ENCODE measurements around the gene RAB41. TPM values are rescaled to one million over a fixed set of nuclear protein-coding genes. Genes with fewer than 3 reads are reported as not detected.

RAB41 gene
- not detected for total RNA-seq
- polyA plus RNA-seq = not detected
- long read RNA-seq, donor 1 = 0 reads
- long read RNA-seq, donor 2, partial matches to known transcripts = 6 of 23 reads
- long read RNA-seq, donor 2, other reads (novel, unspliced or antisense) = 17 of 23 reads
- long read RNA-seq, donor 3 = 0 reads
- long read RNA-seq, donor 4 = 0 reads
- long read RNA-seq, donor 5 = 0 reads

DNA sequence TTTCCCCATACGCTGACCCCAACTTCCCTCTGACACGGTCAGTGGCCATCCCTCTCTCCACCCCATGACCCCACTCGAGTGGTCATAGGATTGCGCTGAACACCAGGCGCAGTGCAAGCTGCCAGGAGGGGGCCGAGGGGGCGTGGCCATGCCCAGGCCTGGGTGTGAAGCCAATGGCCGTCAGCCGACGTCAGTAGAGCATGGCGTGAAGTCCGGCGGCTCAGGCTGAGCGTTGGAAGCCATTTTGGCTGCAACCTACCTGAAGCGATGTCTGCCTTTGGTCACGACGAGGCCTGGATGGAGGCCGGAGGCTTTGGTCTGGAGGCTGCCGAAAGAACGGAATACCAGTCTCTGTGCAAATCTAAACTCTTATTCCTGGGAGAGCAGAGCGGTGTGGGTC, at the start of gene RAB41:
Gene RAB41 (plus strand): TSS at position 222 of the 400 bp plus-strand sequence. CDS start 46 bp downstream, at position 268.
- H3K9ac ChIP-seq (ENCODE audit: insufficient read depth in 1 of 2, low read length in 2 of 2) = no peak within 1 kb of the TSS
- no peak within 1 kb of the TSS for H3K4me3 ChIP-seq
- ATAC-seq (ENCODE audit: insufficient read depth, low FRiP score) (no peak), DNase-seq (no peak)
- H3K36me3 ChIP-seq (ENCODE audit: control insufficient read depth in 4 of 4, insufficient read depth in 4 of 4, low read length in 4 of 4) = peaks cover 0 to 6% (median 2%) of the 10 kb centered on the region in 4 donors
- no peak within 1 kb of the TSS for H3K27ac ChIP-seq (ENCODE audit: low read depth in 1 of 2, low read length in 1 of 2)
- 92 to 96% methylated on average over 21 of the region's 21 CpGs for whole genome bisulfite sequencing, 2 donors
- no peaks in the 10 kb centered on the region for H3K27me3 ChIP-seq (ENCODE audit: control insufficient read depth in 3 of 3, insufficient read depth in 3 of 3, low read length in 2 of 3)
- H3K4me1 ChIP-seq (ENCODE audit: control insufficient read depth in 5 of 5, insufficient read depth in 5 of 5, low read length in 5 of 5) = no peaks in the 10 kb centered on the region
- TF ChIP-seq, protein P1, sequence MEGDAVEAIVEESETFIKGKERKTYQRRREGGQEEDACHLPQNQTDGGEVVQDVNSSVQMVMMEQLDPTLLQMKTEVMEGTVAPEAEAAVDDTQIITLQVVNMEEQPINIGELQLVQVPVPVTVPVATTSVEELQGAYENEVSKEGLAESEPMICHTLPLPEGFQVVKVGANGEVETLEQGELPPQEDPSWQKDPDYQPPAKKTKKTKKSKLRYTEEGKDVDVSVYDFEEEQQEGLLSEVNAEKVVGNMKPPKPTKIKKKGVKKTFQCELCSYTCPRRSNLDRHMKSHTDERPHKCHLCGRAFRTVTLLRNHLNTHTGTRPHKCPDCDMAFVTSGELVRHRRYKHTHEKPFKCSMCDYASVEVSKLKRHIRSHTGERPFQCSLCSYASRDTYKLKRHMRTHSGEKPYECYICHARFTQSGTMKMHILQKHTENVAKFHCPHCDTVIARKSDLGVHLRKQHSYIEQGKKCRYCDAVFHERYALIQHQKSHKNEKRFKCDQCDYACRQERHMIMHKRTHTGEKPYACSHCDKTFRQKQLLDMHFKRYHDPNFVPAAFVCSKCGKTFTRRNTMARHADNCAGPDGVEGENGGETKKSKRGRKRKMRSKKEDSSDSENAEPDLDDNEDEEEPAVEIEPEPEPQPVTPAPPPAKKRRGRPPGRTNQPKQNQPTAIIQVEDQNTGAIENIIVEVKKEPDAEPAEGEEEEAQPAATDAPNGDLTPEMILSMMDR (IDR thresholded peaks at IDR 0.05; ENCODE audit: control extremely low read depth, extremely low read depth) = no peak
- H3K9me3 ChIP-seq (ENCODE audit: control insufficient read depth in 4 of 4, insufficient read depth in 3 of 4, low read length in 3 of 4) = peaks cover 0 to 4% (median 0%) of the 10 kb centered on the region in 4 donors

DNA sequence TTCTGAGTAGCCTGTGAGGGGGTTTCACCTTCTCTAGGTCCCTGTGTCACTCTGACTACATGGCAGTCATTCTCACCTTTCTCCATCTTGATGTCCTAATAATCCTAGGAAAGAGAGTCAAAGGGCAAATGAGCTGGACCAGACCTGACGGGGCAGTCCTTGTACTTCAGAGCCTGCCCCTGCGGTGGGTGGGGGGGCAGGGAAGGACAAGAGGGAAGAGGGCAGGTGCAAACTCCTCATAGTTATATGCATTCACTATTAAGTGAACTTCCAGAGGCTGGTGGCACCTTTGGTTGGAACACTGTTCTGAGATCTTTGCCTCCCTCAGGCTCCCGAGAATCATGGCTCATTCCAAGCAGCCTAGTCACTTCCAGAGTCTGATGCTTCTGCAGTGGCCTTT, 47.6 kb upstream of the RAB41 start, which contains the start of gene AWAT1:
Gene AWAT1 (plus strand): TSS at position 301 of the 400 bp plus-strand sequence. CDS start 41 bp downstream, at position 342.
- H3K27ac ChIP-seq (ENCODE audit: low read depth in 1 of 2, low read length in 1 of 2) = no peak within 1 kb of the TSS
- ATAC-seq (ENCODE audit: insufficient read depth, low FRiP score) (no peak), DNase-seq (no peak)
- H3K4me1 ChIP-seq (ENCODE audit: control insufficient read depth in 5 of 5, insufficient read depth in 5 of 5, low read length in 5 of 5) = no peaks in the 10 kb centered on the region
- TF ChIP-seq, protein P1 (IDR thresholded peaks at IDR 0.05; ENCODE audit: control extremely low read depth, extremely low read depth) = no peak
- H3K4me3 ChIP-seq = no peak within 1 kb of the TSS
- 74 to 95% methylated on average over 3 of the region's 3 CpGs for WGBS, 2 donors
- no peak within 1 kb of the TSS for H3K9ac ChIP-seq (ENCODE audit: insufficient read depth in 1 of 2, low read length in 2 of 2)
- H3K9me3 ChIP-seq (ENCODE audit: control insufficient read depth in 4 of 4, insufficient read depth in 3 of 4, low read length in 3 of 4) = no peaks in the 10 kb centered on the region
- H3K36me3 ChIP-seq (ENCODE audit: control insufficient read depth in 4 of 4, insufficient read depth in 4 of 4, low read length in 4 of 4) = no peaks in the 10 kb centered on the region
- H3K27me3 ChIP-seq (ENCODE audit: control insufficient read depth in 3 of 3, insufficient read depth in 3 of 3, low read length in 2 of 3) = peaks cover 0 to 2% (median 0%) of the 10 kb centered on the region in 3 donors

DNA sequence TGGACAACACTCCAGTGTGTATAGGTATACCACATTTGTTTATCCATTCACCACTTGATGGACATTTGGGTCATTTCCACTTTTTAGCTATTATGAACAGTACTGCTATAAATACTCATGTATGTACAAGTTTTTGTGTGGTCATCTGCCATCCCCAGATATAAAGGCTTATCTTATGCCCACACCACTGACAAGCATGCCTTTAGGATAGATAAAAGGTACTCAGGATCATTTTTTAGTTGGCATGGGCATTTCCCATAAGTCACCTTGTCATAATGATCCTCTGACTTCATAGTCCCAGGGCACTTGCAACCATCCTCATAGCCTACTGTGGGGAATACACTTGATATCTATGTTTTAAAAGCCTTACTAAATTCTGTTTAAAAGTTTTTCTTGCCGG, 41.2 kb upstream of the RAB41 start:
- no peak for ATAC-seq (ENCODE audit: insufficient read depth, low FRiP score)
- H3K4me3 ChIP-seq = no peak overlapping the region
- H3K27me3 ChIP-seq (ENCODE audit: control insufficient read depth in 3 of 3, insufficient read depth in 3 of 3, low read length in 2 of 3) = peaks cover 0 to 2% (median 0%) of the 10 kb centered on the region in 3 donors
- no peaks in the 10 kb centered on the region for H3K36me3 ChIP-seq (ENCODE audit: control insufficient read depth in 4 of 4, insufficient read depth in 4 of 4, low read length in 4 of 4)
- TF ChIP-seq, protein P1 (IDR thresholded peaks at IDR 0.05; ENCODE audit: control extremely low read depth, extremely low read depth) = no peak
- 85 to 91% methylated on average over 1 of the region's 1 CpG for WGBS, 2 donors
- no peak for DNase-seq
- H3K27ac ChIP-seq (ENCODE audit: low read depth in 1 of 2, low read length in 1 of 2) = no peak overlapping the region
- no peaks in the 10 kb centered on the region for H3K9me3 ChIP-seq (ENCODE audit: control insufficient read depth in 4 of 4, insufficient read depth in 3 of 4, low read length in 3 of 4)
- H3K4me1 ChIP-seq (ENCODE audit: control insufficient read depth in 5 of 5, insufficient read depth in 5 of 5, low read length in 5 of 5) = no peaks in the 10 kb centered on the region
- no peak overlapping the region for H3K9ac ChIP-seq (ENCODE audit: insufficient read depth in 1 of 2, low read length in 2 of 2)
